Measurements from ENCODE around the gene FHIP1A. TPM values are rescaled to one million over a fixed set of nuclear protein-coding genes. Genes with fewer than 3 reads are reported as not detected.
A peak's percentile ranks its signal among the peaks of the same experiment; 100 is the strongest.

FHIP1A gene
- total and polyA plus RNA-seq, 2 of the 13 experiments (the other 11 are each of a cell fraction or from before 2014, with no cell fraction given): 4.1 to 6.2 TPM

DNA sequence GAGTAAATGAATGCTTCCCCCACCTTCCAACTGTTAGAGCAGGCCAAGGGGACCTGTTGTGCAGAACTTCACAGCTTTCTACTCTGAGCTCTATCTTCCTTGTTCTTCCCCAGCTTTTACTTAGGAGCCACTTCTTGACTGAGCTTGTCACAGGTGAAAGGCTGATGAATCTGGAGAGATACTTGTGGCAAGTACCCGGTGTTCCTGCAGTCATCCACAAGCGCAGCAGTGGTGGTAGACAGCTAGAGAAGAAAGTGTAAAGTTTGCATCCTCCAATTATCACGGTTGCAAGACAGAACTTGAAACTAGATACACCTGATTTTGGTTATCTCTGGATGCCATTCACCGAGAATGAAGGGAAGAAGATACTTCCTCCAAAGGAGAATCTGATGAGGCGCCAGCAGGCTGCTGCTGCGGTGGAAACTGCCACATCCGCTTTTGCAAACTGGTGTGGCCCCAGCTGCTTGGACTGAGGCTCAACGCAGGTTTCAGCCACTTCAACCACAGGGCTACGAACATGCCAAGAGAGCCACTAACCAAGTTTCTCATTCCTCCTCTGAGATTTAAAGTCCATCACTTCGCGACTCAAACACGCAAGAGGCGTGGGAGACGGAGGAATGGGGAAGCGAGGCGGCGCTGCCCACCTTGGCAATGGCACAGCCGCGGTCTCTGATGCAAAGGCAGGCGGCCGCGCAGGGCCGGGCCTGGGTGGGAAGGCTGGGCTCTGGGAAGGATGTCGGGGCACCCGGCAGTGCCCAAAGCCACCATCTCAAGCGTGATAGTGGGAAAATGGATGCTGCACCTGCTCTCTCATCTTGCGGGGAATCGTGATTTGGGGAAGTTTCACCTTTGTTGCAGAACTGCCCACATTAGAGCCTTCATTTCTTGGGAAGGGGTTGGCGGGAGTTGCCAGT is 1.3 kb upstream of the FHIP1A start:
- FAIRE-seq: no peak
- peaks cover 3% of the 10 kb centered on the region; the same call in 1 of the 2 replicates for H4K20me1 ChIP-seq (ENCODE audit: insufficient read depth, low read length)
- peak overlapping the region; percentile 100 for H3K4me2 ChIP-seq (ENCODE audit: low read depth, low read length)
- no TSS peak for BruUV-seq (replicated peaks)
- H3K9me3 ChIP-seq (ENCODE audit: low read length): no peaks in the 10 kb centered on the region
- ChIA-PET POLR2A (interaction anchor here (2.1 kb wide), 1 partner anchor 83 kb away, joined by 11 read pairs; the partner anchor contains the start of gene SH3D19), CTCF (ENCODE audit: low intra/inter-chr PET ratio, low total read pairs) (no interaction called here)
- TF ChIP-seq ZFP90 (CRISPR knock-in tag; IDR thresholded peaks at IDR 0.05; ENCODE audit: borderline replicate concordance) (peak; percentile 95), ZBTB38 (CRISPR knock-in tag; IDR thresholded peaks at IDR 0.05) (peak; percentile 27; the same call in 1 of the 2 replicates), PHF20 (CRISPR knock-in tag; IDR thresholded peaks at IDR 0.05) (no peak), NRL (CRISPR knock-in tag; IDR thresholded peaks at IDR 0.05; ENCODE audit: borderline replicate concordance) (0 out of 2 replicates have a peak, but pooled peaks have one; percentile 26), YEATS4 (CRISPR knock-in tag; IDR thresholded peaks at IDR 0.05; ENCODE audit: borderline replicate concordance) (0 out of 2 replicates have a peak, but pooled peaks have one; percentile 15), ZNF768 (CRISPR knock-in tag; IDR thresholded peaks at IDR 0.05) (peak; percentile 41; the same call in 1 of the 2 replicates), ZNF580 (CRISPR knock-in tag; IDR thresholded peaks at IDR 0.05; ENCODE audit: borderline replicate concordance, low read depth) (0 out of 2 replicates have a peak, but pooled peaks have one; percentile 1), IRX3 (CRISPR knock-in tag; IDR thresholded peaks at IDR 0.05; ENCODE audit: borderline replicate concordance, low read depth) (no peak), ZBTB33 (CRISPR knock-in tag; IDR thresholded peaks at IDR 0.05) (peak; percentile 50; the same call in 1 of the 2 replicates), NCOA1 (CRISPR knock-in tag; IDR thresholded peaks at IDR 0.05) (0 out of 2 replicates have a peak, but pooled peaks have one; percentile 30), ZNF773 (CRISPR knock-in tag; IDR thresholded peaks at IDR 0.05; ENCODE audit: borderline replicate concordance) (0 out of 2 replicates have a peak, but pooled peaks have one; percentile 18), DNMT1 (CRISPR knock-in tag; IDR thresholded peaks at IDR 0.05) (0 out of 2 replicates have a peak, but pooled peaks have one; percentile 6), ZNF431 (CRISPR knock-in tag; IDR thresholded peaks at IDR 0.05; ENCODE audit: borderline replicate concordance, low read depth) (no peak), KAT7 (CRISPR knock-in tag; IDR thresholded peaks at IDR 0.05; ENCODE audit: borderline replicate concordance) (0 out of 2 replicates have a peak, but pooled peaks have one; percentile 1), ZNF382 (CRISPR knock-in tag; IDR thresholded peaks at IDR 0.05; ENCODE audit: borderline replicate concordance) (no peak)
- no peaks in the 10 kb centered on the region for H3K36me3 ChIP-seq (replicated peaks in 1 of 2; ENCODE audit: control insufficient read depth in 1 of 2, insufficient read depth in 2 of 2, low read length in 2 of 2)
- DNase-seq (ENCODE audit: low spot score): no peak
- intact Hi-C loops (cut with micrococcal nuclease; ENCODE audit: unreplicated experiment): loop anchor here (1.0 kb wide), 1 partner anchor 83 kb away; no protein-coding TSS in a partner anchor
- peak overlapping the region; percentile 51 for H2AFZ ChIP-seq (ENCODE audit: low read length)
- ATAC-seq: no peak
- peaks cover 6% of the 10 kb centered on the region for H3K79me2 ChIP-seq (ENCODE audit: insufficient read depth, low read length)
- peaks cover 41% of the 10 kb centered on the region for H3K4me1 ChIP-seq (ENCODE audit: insufficient read depth, low read length)
- in situ Hi-C loops (cut with HindIII; ENCODE audit: extremely low pct_ligation_motif_present, low pct_unique_long_range_greater_than_20kb): no loop called here
- no peaks in the 10 kb centered on the region; a peak in 1 of 5 replicates for H3K27me3 ChIP-seq (ENCODE audit: control insufficient read depth in 1 of 2, insufficient read depth in 2 of 2, low read length in 2 of 2)
- peak overlapping the region; percentile 75 for H3K27ac ChIP-seq (ENCODE audit: extremely low read length, insufficient read depth, low read length)
- 76% methylated on average over 29 of the region's 29 CpGs for WGBS (ENCODE audit: low lambda C conversion rate)
- peak overlapping the region; percentile 79 for H3K9ac ChIP-seq (ENCODE audit: insufficient read depth, low read depth, low read length)
- H3K4me3 ChIP-seq (replicated peaks in 1 of 3; ENCODE audit: insufficient read depth in 1 of 3, low read depth in 2 of 3, low read length in 3 of 3): peak overlapping the region; percentile 58 to 82 (median 63)

Measured in HepG2 (cell line).